Right cardiac atrium (tissue), 5 donors: ENCODE data around the gene DIP2C. TPM values are rescaled to one million over a fixed set of nuclear protein-coding genes. Genes with fewer than 3 reads are reported as not detected.

Source experiments
- ATAC-seq, 2 donors: fragments of 200-7000 bp; cut with Tn5 transposase; one replicate each; pipeline versions ENCODE4 v1.8.0 to v1.9.1; 2020; ENCODE audit warnings: moderate library complexity in 2 of 2, mild to moderate bottlenecking in 1 of 2
- DNase-seq, 3 donors: peaks; one replicate each; pipeline ENCODE4 v3.0.0-alpha.2; 2020
- H3K27ac ChIP-seq: one replicate; pipeline ENCODE4 v1.5.1; 2013; ENCODE audit warnings: mild to moderate bottlenecking, low read length, control low read depth, moderate library complexity
- H3K27me3 ChIP-seq: one replicate; pipeline ENCODE4 v1.6.1; 2013; ENCODE audit not compliant: control insufficient read depth, insufficient read depth
- H3K4me1 ChIP-seq: one replicate; pipeline ENCODE4 v1.6.1; 2013; ENCODE audit warnings: low read length; ENCODE audit not compliant: control insufficient read depth, insufficient read depth
- H3K4me3 ChIP-seq: one replicate; pipeline ENCODE4 v1.5.1; 2013; ENCODE audit warnings: low read length, control low read depth
- H3K9me3 ChIP-seq: one replicate; pipeline ENCODE4 v1.6.1; 2013; ENCODE audit warnings: low read length; ENCODE audit not compliant: control insufficient read depth
- WGBS: extraction: QIAGEN DNeasy Blood & Tissue Kit; methylation state at CpG from one replicate; pipeline ENCODE4 v1.1.7; 2013; 5-methylcytosine and 5-hydroxymethylcytosine counted together
- intact Hi-C, 4 donors: fragments of 100-400 bp; cut with DNase I; formaldehyde crosslinking; loops; one replicate each; pipeline versions ENCODE4 v1.11.0 to v1.14.0; 2022 to 2023
- polyA plus RNA-seq: library from polyadenylated mRNA; stranded (reverse); fragments of 200-250 nt; gene quantifications from one replicate; pipeline ENCODE4 v1.2.3, GENCODE V29; 2013
- total RNA-seq, 4 donors: library from RNA; stranded (reverse); fragmentation: NEBNext Ultra II Directional; extraction: Animal tissue kit (Norgen Biotek cat#: 25700); gene quantifications; one replicate each; pipeline ENCODE4 v1.2.1, GENCODE V29; 2021
- donor health status: healthy with polysubstance abuse.
- donor health status: DM: no; HTN: yes; CAD: no.
- donor health status: DM: no; HTN: no; CAD: no.
- donor health status: DM: no; HTN: yes; CAD: no; lungs with severe emphysema.
- donor health status: DM: yes; HTN: yes; CAD: no.

DIP2C gene
- total and polyA plus RNA-seq, 5 donors, result 7.9 to 31.5 (median 25.5) TPM

DNA sequence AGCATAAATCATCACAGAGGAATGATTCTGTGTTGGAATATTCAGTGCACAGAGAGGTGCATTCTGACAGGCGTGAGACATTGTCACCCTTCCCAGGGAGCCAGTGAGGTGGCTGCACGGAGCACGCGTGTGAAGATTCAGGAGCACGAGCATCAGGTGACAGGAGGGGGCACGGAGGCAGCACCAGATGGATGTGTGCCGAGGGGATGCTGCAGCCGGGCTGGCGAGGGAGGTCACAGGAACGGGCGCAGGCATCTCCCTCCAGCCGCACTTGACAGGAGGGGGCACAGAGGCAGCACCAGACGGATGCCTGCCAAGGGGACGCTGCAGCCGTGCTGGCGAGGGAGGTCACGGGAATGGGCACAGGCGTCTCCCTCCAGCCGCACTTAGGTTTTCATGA, 66.5 kb downstream of the DIP2C start:
- peaks cover 24% of the 10 kb centered on the region for H3K4me1 ChIP-seq
- DNase-seq, result no peak
- intact Hi-C loops, result no loop called here
- H3K27ac ChIP-seq, result no peak overlapping the region
- ATAC-seq, result no peak
- no peaks in the 10 kb centered on the region for H3K9me3 ChIP-seq
- no peaks in the 10 kb centered on the region for H3K27me3 ChIP-seq
- 93% methylated on average over 19 of the region's 19 CpGs for WGBS
- H3K4me3 ChIP-seq, result no peak overlapping the region

DNA sequence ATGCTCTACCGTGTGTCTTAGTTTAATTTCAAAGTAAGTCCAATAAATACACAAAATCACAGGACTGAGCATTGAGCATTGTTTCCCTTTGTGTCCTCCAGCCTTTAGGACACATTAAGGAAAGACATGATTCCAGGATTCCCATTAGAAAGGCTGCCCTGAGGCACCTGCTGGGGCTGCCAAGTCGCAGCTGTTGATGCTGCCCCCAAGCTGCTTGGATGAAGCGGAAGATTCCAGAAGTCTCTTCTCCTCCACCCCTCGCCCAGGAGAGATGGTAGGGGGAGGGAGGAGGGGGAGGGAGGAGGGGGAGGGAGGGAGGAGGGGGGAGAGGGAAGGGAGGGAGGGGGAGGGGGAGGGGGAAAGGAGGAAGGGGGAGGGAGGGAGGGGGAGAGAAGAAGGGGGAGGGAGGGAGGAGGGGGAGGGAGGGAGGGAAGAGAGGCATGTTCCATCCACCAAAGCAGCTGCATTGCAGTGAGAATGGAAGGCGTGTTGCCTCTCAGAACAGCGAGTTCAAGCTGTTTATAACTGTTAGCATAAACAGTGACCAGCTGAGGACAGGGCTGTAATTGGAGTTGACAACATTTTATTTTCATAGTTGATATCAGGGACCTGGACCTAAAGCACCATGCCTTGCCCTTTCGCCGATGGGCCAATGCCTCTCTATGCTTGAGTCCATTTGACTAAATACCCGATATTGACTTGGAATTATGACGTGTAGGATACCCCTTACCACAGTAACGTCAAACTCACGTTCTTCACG, 67.3 kb downstream of the DIP2C start:
- H3K4me3 ChIP-seq, result no peak overlapping the region
- no peak for ATAC-seq
- no peak for DNase-seq
- H3K27me3 ChIP-seq, result no peaks in the 10 kb centered on the region
- peaks cover 27% of the 10 kb centered on the region for H3K4me1 ChIP-seq
- no peak overlapping the region for H3K27ac ChIP-seq
- no peaks in the 10 kb centered on the region for H3K9me3 ChIP-seq
- 86% methylated on average over 13 of the region's 13 CpGs for WGBS
- intact Hi-C loops, result no loop called here

DNA sequence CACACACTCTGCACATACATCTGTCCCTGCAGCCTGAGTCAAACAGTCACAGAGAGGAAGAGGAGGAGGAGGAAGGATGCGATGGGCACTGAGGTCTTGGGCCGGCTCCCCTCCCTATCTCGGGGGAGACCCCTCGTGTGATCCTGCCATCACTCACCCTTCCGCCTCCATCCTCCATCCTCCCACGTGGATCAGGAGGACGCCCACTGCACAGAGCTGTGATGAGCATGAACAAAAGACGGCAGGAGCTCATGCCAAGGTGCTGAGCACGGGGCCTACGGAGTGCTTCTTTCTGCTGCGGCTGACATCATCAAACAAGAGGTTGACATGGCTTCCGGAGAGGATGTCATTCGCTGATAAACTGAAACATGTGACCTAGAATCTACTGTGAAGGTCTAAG, 68.0 kb downstream of the DIP2C start:
- no peak for DNase-seq
- intact Hi-C loops, result no loop called here
- H3K9me3 ChIP-seq, result no peaks in the 10 kb centered on the region
- H3K27me3 ChIP-seq, result no peaks in the 10 kb centered on the region
- H3K4me3 ChIP-seq, result no peak overlapping the region
- 68% methylated on average over 13 of the region's 13 CpGs for WGBS
- H3K4me1 ChIP-seq, result peaks cover 27% of the 10 kb centered on the region
- no peak for ATAC-seq
- H3K27ac ChIP-seq, result no peak overlapping the region

DNA sequence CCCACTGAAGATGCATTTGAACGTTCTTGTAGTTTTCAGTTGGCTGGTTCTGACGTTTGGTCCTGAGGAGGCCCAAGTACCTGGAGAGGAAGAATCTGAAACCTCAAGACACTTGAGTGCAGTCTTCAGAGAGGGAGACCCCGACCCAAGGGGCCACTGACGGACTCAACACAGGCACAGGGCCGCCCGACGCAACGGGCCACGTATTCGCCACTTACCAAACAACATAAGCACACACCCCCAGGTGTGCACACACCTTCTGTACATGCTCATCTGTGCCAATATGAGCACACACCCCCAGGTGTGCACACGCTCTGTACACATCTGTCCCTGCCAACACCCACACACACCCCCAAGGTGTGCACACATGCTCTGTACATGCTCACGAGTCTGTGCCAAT, 68.5 kb downstream of the DIP2C start:
- 93% methylated on average over 12 of the region's 12 CpGs for WGBS
- Histone ChIP-seq H3K27me3 (no peaks in the 10 kb centered on the region), H3K4me3 (no peak overlapping the region), H3K9me3 (no peaks in the 10 kb centered on the region), H3K27ac (no peak overlapping the region), H3K4me1 (peaks cover 24% of the 10 kb centered on the region)
- DNase-seq (no peak), ATAC-seq (no peak)
- intact Hi-C loops, result no loop called here

DNA sequence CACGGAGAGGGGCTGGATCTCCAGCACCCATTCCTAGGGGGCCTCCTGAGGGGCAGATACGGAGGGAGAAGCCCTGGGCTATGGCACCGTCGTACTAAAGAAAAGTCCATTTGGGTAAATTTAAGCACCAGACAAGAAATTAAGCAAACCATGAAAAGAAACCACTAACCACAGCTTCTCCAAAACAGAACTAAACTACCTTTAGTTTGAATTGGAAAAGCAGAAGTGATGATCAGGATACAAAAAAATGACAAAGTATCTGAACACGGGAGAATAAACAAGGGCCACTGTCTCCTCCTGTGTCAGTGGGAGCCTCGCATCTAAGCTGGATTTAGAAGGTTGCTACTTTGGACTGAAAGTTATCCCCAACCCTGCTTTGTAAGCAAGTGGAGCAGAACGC, 69.1 kb downstream of the DIP2C start:
- no peak for DNase-seq
- Histone ChIP-seq H3K27me3 (no peaks in the 10 kb centered on the region), H3K27ac (no peak overlapping the region), H3K4me1 (peaks cover 21% of the 10 kb centered on the region), H3K9me3 (no peaks in the 10 kb centered on the region), H3K4me3 (no peak overlapping the region)
- no peak for ATAC-seq
- WGBS, result 81% methylated on average over 7 of the region's 7 CpGs
- intact Hi-C loops, result no loop called here

DNA sequence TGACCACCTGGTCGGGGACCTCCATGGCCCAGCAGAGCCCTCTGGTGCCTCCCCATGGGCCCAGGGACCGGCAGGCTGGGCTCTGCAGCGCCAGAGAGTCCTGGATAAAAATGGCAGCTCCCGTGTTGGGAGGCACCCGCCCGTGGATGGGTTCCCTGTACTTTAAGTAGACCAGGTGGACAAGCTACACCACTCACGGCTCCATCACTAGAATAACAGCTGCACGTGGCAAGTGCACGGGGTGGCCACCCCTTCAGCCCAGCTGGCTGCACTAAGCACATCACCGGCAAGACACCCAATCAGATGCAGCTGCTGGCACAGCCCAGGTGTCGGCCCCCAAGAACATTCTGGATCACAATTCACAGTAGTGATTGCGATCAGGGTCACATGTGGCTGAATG, 69.8 kb downstream of the DIP2C start:
- Histone ChIP-seq H3K27ac (no peak overlapping the region), H3K9me3 (no peaks in the 10 kb centered on the region), H3K4me3 (no peak overlapping the region), H3K4me1 (peaks cover 23% of the 10 kb centered on the region), H3K27me3 (no peaks in the 10 kb centered on the region)
- ATAC-seq (no peak), DNase-seq (no peak)
- intact Hi-C loops, result no loop called here
- 91% methylated on average over 12 of the region's 12 CpGs for WGBS

DNA sequence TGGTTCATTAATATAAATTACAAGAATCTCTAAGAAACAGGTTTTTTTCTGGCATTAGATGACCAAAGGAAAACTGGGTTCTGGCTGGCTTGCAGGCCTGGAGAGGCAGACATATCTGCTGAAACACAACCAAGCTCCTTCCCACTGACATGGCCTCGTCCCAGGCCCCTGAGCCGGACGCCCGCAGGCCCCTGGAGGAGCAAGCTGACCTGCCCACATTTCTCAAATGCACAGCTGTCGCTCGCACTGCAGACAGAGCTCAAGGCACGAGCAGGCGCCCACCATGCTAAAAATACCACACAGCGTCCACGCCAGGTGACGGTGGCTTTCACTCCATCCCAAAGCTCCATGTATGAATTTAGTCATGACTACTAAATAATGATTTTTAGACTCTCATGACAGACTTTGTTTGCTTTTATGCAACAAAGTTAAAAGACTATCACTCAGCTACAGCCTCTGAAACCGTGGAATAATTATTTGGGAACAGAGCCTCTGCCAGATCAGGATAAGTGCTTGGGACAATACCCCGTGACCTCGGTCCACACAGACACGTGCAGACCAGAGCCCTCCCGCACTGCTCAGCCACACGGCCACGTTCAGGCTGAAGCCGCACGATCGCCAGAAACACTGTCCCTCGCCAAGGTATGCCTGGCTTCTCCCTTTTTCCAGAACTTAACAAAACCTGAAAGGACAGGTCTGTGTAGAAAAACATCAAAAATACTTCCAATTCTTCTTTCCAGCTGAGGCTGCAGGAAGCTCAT, 71.1 kb downstream of the DIP2C start:
- 45% methylated on average over 22 of the region's 22 CpGs for WGBS
- no peak for DNase-seq
- H3K27me3 ChIP-seq, result no peaks in the 10 kb centered on the region
- no peak overlapping the region for H3K4me3 ChIP-seq
- no peak overlapping the region for H3K27ac ChIP-seq
- no peaks in the 10 kb centered on the region for H3K9me3 ChIP-seq
- intact Hi-C loops, result no loop called here
- H3K4me1 ChIP-seq, result peaks cover 26% of the 10 kb centered on the region
- ATAC-seq, result peak; percentile 14 to 17

DNA sequence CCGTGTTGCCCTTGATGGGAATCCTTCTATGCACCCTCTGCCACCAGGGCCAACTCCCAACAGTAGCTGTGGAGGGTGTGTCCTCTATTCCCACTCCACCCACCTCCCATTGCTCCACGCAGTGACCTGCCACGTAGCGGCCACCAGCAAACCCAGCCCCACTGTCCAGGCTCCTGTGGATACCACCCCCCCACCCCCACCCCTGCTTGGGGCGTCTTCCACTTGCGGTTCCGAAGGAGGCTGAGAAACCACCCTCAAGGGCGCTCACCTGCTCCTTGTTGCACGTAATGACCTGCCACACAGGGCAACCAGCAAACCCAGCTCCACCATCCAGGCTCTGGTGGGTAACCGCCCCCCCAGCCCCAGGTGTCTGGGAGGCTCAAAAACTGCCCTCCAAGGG, 72.0 kb downstream of the DIP2C start:
- ATAC-seq (no peak), DNase-seq (no peak)
- H3K9me3 ChIP-seq, result no peaks in the 10 kb centered on the region
- no peaks in the 10 kb centered on the region for H3K27me3 ChIP-seq
- H3K27ac ChIP-seq, result no peak overlapping the region
- intact Hi-C loops, result no loop called here
- no peak overlapping the region for H3K4me3 ChIP-seq
- WGBS, result 93% methylated on average over 10 of the region's 10 CpGs
- peaks cover 23% of the 10 kb centered on the region for H3K4me1 ChIP-seq

DNA sequence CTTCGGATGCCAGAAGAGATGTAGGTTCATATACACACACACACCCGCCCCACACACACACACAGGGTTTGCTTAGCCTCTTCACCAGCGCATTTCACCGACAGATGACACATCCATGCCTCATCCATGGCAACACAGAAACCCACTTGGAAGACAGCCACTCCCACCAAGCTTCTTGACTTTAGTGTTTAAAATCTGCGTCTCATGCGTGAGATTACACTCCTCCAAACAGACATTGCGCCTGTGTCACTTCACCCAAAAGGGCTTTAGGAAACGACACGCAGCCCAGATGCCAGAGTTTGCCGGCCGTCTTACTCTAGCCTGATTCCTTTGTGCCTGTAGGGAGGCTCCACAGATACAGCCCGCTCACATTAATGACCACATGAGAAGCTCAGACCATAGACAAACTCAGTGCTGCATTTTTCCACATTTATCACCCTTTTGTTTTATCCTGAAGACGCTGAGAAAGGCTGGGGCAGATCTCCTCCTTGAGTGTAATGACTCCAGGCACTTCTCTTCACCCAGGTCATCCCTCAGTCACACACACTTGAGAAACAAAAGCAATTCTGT, 73.8 kb downstream of the DIP2C start:
- no peaks in the 10 kb centered on the region for H3K27me3 ChIP-seq
- no peak for ATAC-seq
- no peak overlapping the region for H3K4me3 ChIP-seq
- H3K27ac ChIP-seq, result no peak overlapping the region
- intact Hi-C loops, result no loop called here
- H3K4me1 ChIP-seq, result peaks cover 23% of the 10 kb centered on the region
- WGBS, result 87% methylated on average over 13 of the region's 13 CpGs
- H3K9me3 ChIP-seq, result no peaks in the 10 kb centered on the region
- no peak for DNase-seq

DNA sequence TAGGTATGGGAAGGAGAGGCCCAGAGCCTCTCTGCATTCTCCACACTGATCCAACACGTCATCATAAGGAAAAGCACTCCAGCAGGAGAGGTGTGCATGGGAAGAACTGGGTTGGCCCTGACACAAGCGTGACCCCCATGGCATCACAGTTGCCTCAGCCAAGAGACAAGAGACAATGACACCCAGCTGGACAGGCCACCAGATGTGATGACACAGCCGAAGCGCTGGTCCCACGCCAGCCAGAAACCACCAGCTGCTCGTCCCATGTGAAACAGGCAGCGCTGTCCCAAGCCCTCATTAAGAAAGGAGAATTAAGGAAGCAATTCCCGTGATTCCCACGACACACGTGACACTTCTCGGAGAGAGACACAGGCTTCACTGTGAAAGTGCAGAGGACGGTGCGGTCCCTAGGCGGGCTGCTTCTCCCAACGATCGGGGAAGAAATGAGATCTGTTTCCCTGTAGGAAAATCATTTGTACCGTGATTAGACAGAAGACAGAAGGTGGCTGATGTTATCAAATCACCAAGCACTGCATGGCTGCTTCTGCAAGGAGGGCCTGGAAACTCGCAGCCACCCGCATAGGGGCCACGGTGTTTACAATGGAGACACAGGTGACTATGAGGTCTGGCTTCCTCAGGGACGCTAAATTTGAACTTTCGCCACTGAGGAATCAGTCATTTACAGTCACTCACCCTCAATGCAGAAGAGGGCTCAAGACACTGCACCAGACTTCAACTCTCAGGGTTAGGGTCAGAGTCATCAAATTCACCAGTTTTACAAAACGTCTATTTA, 74.5 kb downstream of the DIP2C start:
- intact Hi-C loops, result no loop called here
- peaks cover 26% of the 10 kb centered on the region for H3K4me1 ChIP-seq
- WGBS, result 78% methylated on average over 23 of the region's 23 CpGs

More for the DNA sequence above, 74.5 kb downstream of the DIP2C start:
- Histone ChIP-seq H3K27me3 (no peaks in the 10 kb centered on the region), H3K4me3 (no peak overlapping the region), H3K27ac (no peak overlapping the region), H3K9me3 (no peaks in the 10 kb centered on the region)
- DNase-seq (no peak), ATAC-seq (peak in 1 of 2 donors; percentile 40)
